HEK293 (cell line): ENCODE data around the gene EYS.

Source experiments
- CTCF ChIA-PET: fragments of 350-600 bp; formaldehyde crosslinking; extraction: SDS; loops from one replicate; lab custom pipeline; 2021; ENCODE audit warnings: antibody characterized with exemption; lab: Yijun Ruan, JAX
- POLR2A ChIA-PET: fragments of 300-600 bp; formaldehyde crosslinking; extraction: SDS; loops from one replicate; lab custom pipeline; 2020; ENCODE audit warnings: antibody characterized with exemption, inconsistent platforms; lab: Yijun Ruan, JAX
- H3K27ac ChIP-seq: fragments of 200-500 bp; sonication (Bioruptor generic); 2 replicates; pipeline ENCODE4 v1.5.1; 2014; ENCODE audit warnings: low read depth, low read length, control low read depth, inconsistent platforms; ENCODE audit errors: extremely low read depth
- H3K36me3 ChIP-seq, 2 experiments: fragments of 200-500 bp in 1 of 2; sonication (Bioruptor generic) in 1 of 2; 1 replicate in 1 of 2; 2 replicates in 1 of 2; pipeline ENCODE4 v1.5.1; 2014 to 2017; ENCODE audit warnings: inconsistent platforms in 2 of 2, low read length in 2 of 2; ENCODE audit not compliant: control insufficient read depth in 2 of 2, insufficient read depth in 1 of 2
- H3K4me1 ChIP-seq: fragments of 200-500 bp; sonication (Bioruptor generic); 2 replicates; pipeline ENCODE4 v1.5.1; 2014; ENCODE audit warnings: mild to moderate bottlenecking, low read length, inconsistent platforms; ENCODE audit not compliant: control insufficient read depth, insufficient read depth
- H3K4me3 ChIP-seq: 2 replicates; pipeline ENCODE4 v1.5.1; 2011; ENCODE audit warnings: low read depth, mild to moderate bottlenecking, control low read depth, low read length, moderate library complexity
- H3K9me3 ChIP-seq: fragments of 200-500 bp; sonication (Bioruptor generic); 2 replicates; pipeline ENCODE4 v1.5.1; 2014; ENCODE audit warnings: low read depth, low read length, inconsistent platforms; ENCODE audit not compliant: control insufficient read depth, insufficient read depth
- HOXA7 ChIP-seq: sonication (generic); formaldehyde crosslinking; IDR thresholded peaks from 2 replicates; pipeline ENCODE4 v1.8.1; 2022; ENCODE audit warnings: missing genetic modification reagents, borderline replicate concordance
- IKZF3 ChIP-seq: fragments of 450-650 bp; IDR thresholded peaks from 2 replicates; pipeline ENCODE4 v1.5.0; 2018; ENCODE audit warnings: missing biosample characterization, mild to moderate bottlenecking, missing genetic modification characterization, moderate library complexity
- ZBTB1 ChIP-seq: fragments of 450-650 bp; formaldehyde crosslinking; IDR thresholded peaks from 2 replicates; pipeline ENCODE4 v1.5.1; 2016; ENCODE audit warnings: missing biosample characterization, missing genetic modification characterization
- ZEB2 ChIP-seq: fragments of 450-650 bp; formaldehyde crosslinking; IDR thresholded peaks from 2 replicates; pipeline ENCODE4 v1.5.1; 2016; ENCODE audit warnings: missing biosample characterization, missing genetic modification characterization
- ZFP41 ChIP-seq: fragments of 450-650 bp; formaldehyde crosslinking; IDR thresholded peaks from 2 replicates; pipeline ENCODE4 v1.5.1; 2016; ENCODE audit warnings: missing biosample characterization, missing genetic modification characterization, borderline replicate concordance
- ZNF112 ChIP-seq: fragments of 450-650 bp; formaldehyde crosslinking; IDR thresholded peaks from 2 replicates; pipeline ENCODE4 v1.5.0; 2017; ENCODE audit warnings: missing biosample characterization, missing genetic modification characterization
- ZNF266 ChIP-seq: fragments of 450-650 bp; formaldehyde crosslinking; IDR thresholded peaks from 2 replicates; pipeline ENCODE4 v1.5.1; 2016; ENCODE audit warnings: missing biosample characterization, missing genetic modification characterization, low read depth
- ZNF660 ChIP-seq: fragments of 450-650 bp; IDR thresholded peaks from 2 replicates; pipeline ENCODE4 v1.5.1; 2018; ENCODE audit warnings: missing biosample characterization, mild to moderate bottlenecking, missing genetic modification characterization
- ZNF76 ChIP-seq: fragments of 450-650 bp; formaldehyde crosslinking; IDR thresholded peaks from 2 replicates; pipeline ENCODE4; 2016; ENCODE audit warnings: low read depth, missing biosample characterization, missing genetic modification characterization, borderline replicate concordance
- ZNF777 ChIP-seq: fragments of 450-650 bp; formaldehyde crosslinking; IDR thresholded peaks from 2 replicates; pipeline ENCODE4 v1.5.1; 2017; ENCODE audit warnings: missing biosample characterization, missing genetic modification characterization, borderline replicate concordance
- ZNF791 ChIP-seq: fragments of 450-650 bp; formaldehyde crosslinking; IDR thresholded peaks from 2 replicates; pipeline ENCODE4 v1.5.1; 2016; ENCODE audit warnings: missing biosample characterization, missing genetic modification characterization
- ZNF837 ChIP-seq: fragments of 450-650 bp; formaldehyde crosslinking; IDR thresholded peaks from 2 replicates; pipeline ENCODE4 v1.5.1; 2016; ENCODE audit warnings: missing biosample characterization, missing genetic modification characterization
- TF ChIP-seq, protein P1 (sequence below): fragments of 450-650 bp; formaldehyde crosslinking; IDR thresholded peaks from 2 replicates; pipeline ENCODE4 v1.5.1; 2017; ENCODE audit warnings: missing biosample characterization, mild to moderate bottlenecking, missing genetic modification characterization, moderate library complexity
- TF ChIP-seq, protein P2 (sequence below): fragments of 450-650 bp; formaldehyde crosslinking; IDR thresholded peaks from 2 replicates; pipeline ENCODE4 v1.5.1; 2016; ENCODE audit warnings: missing biosample characterization, missing genetic modification characterization
- TF ChIP-seq, protein P3 (sequence below): fragments of 450-650 bp; formaldehyde crosslinking; IDR thresholded peaks from 2 replicates; pipeline ENCODE4 v1.5.1; 2016; ENCODE audit warnings: missing biosample characterization, missing genetic modification characterization
- TF ChIP-seq, protein P4 (sequence below): fragments of 450-650 bp; formaldehyde crosslinking; conservative IDR thresholded peaks from 2 replicates; pipeline ENCODE4 v1.5.1; 2016; ENCODE audit warnings: low read depth, missing biosample characterization, missing genetic modification characterization
- TF ChIP-seq, protein P5 (sequence below): fragments of 450-650 bp; formaldehyde crosslinking; IDR thresholded peaks from 2 replicates; pipeline ENCODE4 v1.5.1; 2016; ENCODE audit warnings: missing biosample characterization, missing genetic modification characterization
- TF ChIP-seq, protein P6 (sequence below): fragments of 450-650 bp; formaldehyde crosslinking; IDR thresholded peaks from 2 replicates; pipeline ENCODE4 v1.5.1; 2016; ENCODE audit warnings: missing biosample characterization, missing genetic modification characterization
- TF ChIP-seq, protein P7 (sequence below): fragments of 450-650 bp; formaldehyde crosslinking; IDR thresholded peaks from 2 replicates; pipeline ENCODE4 v1.5.1; 2016; ENCODE audit warnings: missing biosample characterization, missing genetic modification characterization

EYS gene

DNA sequence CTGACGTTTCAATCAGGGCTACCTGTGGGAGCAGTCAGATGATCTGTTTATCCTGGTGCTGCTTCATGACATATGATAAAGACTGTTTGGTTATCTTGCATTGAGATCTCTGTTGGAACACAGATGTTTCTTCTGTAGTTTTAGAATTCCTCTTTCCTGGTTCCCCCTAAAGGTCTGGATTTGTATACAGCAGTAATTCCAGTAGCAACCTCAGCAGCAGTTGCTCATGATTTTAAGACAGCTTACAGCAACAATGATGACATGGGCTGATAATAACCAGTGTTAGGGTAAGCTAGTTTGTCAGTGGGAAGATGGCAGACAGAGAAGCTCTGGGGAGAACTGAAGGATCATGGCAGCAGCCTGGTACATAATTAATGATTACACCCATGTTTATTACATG lies 1632.0 kb downstream of the EYS start:
- no peaks in the 10 kb centered on the region for H3K4me1 ChIP-seq
- CTCF ChIA-PET = no interaction called here
- no peak for TF ChIP-seq ZFP41 (tag by site-specific recombination)
- TF ChIP-seq ZBTB1 (tag by site-specific recombination) = no peak
- no peak for TF ChIP-seq IKZF3
- TF ChIP-seq, protein P1, sequence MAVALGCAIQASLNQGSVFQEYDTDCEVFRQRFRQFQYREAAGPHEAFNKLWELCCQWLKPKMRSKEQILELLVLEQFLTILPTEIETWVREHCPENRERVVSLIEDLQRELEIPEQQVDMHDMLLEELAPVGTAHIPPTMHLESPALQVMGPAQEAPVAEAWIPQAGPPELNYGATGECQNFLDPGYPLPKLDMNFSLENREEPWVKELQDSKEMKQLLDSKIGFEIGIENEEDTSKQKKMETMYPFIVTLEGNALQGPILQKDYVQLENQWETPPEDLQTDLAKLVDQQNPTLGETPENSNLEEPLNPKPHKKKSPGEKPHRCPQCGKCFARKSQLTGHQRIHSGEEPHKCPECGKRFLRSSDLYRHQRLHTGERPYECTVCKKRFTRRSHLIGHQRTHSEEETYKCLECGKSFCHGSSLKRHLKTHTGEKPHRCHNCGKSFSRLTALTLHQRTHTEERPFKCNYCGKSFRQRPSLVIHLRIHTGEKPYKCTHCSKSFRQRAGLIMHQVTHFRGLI (tag by site-specific recombination) = no peak
- no peak for TF ChIP-seq ZNF660 (tag by site-specific recombination)
- TF ChIP-seq, protein P2, sequence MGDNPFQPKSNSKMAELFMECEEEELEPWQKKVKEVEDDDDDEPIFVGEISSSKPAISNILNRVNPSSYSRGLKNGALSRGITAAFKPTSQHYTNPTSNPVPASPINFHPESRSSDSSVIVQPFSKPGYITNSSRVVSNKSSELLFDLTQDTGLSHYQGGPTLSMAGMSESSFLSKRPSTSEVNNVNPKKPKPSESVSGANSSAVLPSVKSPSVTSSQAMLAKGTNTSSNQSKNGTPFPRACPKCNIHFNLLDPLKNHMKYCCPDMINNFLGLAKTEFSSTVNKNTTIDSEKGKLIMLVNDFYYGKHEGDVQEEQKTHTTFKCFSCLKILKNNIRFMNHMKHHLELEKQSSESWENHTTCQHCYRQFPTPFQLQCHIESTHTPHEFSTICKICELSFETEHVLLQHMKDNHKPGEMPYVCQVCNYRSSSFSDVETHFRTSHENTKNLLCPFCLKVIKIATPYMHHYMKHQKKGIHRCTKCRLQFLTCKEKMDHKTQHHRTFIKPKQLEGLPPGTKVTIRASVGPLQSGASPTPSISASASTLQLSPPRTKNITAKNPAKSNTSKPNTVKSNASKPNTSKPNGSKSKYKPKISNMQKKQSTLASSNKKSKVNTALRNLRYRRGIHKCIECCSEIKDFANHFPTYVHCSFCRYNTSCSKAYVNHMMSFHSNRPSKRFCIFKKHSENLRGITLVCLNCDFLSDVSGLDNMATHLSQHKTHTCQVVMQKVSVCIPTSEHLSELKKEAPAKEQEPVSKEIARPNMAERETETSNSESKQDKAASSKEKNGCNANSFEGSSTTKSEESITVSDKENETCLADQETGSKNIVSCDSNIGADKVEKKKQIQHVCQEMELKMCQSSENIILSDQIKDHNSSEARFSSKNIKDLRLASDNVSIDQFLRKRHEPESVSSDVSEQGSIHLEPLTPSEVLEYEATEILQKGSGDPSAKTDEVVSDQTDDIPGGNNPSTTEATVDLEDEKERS (tag by site-specific recombination) = no peak
- TF ChIP-seq ZNF266 (tag by site-specific recombination) = no peak
- no peak for TF ChIP-seq ZNF112 (tag by site-specific recombination)
- TF ChIP-seq ZEB2 (tag by site-specific recombination) = no peak
- no peak for TF ChIP-seq ZNF791 (tag by site-specific recombination)
- TF ChIP-seq, protein P3, sequence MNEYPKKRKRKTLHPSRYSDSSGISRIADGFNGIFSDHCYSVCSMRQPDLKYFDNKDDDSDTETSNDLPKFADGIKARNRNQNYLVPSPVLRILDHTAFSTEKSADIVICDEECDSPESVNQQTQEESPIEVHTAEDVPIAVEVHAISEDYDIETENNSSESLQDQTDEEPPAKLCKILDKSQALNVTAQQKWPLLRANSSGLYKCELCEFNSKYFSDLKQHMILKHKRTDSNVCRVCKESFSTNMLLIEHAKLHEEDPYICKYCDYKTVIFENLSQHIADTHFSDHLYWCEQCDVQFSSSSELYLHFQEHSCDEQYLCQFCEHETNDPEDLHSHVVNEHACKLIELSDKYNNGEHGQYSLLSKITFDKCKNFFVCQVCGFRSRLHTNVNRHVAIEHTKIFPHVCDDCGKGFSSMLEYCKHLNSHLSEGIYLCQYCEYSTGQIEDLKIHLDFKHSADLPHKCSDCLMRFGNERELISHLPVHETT (tag by site-specific recombination) = no peak
- TF ChIP-seq ZNF777 (tag by site-specific recombination) = no peak
- TF ChIP-seq, protein P4, sequence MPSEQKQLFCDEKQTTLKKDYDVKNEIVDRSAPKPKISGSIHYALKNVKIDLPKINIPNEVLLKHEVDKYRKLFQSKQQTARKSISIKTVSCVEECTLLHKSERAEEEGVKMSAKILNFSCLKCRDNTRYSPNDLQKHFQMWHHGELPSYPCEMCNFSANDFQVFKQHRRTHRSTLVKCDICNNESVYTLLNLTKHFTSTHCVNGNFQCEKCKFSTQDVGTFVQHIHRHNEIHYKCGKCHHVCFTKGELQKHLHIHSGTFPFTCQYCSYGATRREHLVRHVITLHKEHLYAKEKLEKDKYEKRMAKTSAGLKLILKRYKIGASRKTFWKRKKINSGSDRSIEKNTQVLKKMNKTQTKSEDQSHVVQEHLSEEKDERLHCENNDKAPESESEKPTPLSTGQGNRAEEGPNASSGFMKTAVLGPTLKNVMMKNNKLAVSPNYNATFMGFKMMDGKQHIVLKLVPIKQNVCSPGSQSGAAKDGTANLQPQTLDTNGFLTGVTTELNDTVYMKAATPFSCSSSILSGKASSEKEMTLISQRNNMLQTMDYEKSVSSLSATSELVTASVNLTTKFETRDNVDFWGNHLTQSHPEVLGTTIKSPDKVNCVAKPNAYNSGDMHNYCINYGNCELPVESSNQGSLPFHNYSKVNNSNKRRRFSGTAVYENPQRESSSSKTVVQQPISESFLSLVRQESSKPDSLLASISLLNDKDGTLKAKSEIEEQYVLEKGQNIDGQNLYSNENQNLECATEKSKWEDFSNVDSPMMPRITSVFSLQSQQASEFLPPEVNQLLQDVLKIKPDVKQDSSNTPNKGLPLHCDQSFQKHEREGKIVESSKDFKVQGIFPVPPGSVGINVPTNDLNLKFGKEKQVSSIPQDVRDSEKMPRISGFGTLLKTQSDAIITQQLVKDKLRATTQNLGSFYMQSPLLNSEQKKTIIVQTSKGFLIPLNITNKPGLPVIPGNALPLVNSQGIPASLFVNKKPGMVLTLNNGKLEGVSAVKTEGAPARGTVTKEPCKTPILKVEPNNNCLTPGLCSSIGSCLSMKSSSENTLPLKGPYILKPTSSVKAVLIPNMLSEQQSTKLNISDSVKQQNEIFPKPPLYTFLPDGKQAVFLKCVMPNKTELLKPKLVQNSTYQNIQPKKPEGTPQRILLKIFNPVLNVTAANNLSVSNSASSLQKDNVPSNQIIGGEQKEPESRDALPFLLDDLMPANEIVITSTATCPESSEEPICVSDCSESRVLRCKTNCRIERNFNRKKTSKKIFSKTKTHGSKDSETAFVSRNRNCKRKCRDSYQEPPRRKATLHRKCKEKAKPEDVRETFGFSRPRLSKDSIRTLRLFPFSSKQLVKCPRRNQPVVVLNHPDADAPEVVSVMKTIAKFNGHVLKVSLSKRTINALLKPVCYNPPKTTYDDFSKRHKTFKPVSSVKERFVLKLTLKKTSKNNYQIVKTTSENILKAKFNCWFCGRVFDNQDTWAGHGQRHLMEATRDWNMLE (tag by site-specific recombination) = no peak
- no peak for TF ChIP-seq HOXA7 (CRISPR knock-in tag)
- TF ChIP-seq, all 188 proteins: peak for 0
- Histone ChIP-seq H3K4me3 (no peak overlapping the region), H3K27ac (no peak overlapping the region), H3K9me3 (no peaks in the 10 kb centered on the region), H3K36me3 (no peaks in the 10 kb centered on the region)
- POLR2A ChIA-PET = no interaction called here

DNA sequence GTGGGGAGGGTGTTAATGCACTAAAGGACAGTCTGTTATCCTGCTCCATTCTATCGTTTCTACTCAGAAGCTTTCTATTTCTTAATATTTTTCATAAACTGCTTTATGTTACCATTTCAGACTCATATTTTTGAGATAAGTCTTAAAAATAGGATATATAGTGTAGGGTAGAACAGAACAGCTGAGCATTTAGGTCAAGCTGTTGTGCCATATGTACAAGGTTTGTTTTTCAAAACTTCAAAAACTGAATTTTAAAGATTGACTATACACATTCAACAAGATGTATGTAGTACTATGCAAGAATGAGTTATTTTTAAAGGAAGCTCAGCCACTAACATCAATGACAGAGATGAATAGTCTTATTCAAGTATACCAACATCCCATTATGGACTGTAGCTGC lies 1634.3 kb downstream of the EYS start:
- CTCF ChIA-PET = no interaction called here
- Histone ChIP-seq H3K27ac (no peak overlapping the region), H3K36me3 (no peaks in the 10 kb centered on the region), H3K9me3 (no peaks in the 10 kb centered on the region), H3K4me3 (no peak overlapping the region), H3K4me1 (no peaks in the 10 kb centered on the region)
- POLR2A ChIA-PET = no interaction called here
- TF ChIP-seq ZNF76 (tag by site-specific recombination) = no peak
- TF ChIP-seq, protein P5, sequence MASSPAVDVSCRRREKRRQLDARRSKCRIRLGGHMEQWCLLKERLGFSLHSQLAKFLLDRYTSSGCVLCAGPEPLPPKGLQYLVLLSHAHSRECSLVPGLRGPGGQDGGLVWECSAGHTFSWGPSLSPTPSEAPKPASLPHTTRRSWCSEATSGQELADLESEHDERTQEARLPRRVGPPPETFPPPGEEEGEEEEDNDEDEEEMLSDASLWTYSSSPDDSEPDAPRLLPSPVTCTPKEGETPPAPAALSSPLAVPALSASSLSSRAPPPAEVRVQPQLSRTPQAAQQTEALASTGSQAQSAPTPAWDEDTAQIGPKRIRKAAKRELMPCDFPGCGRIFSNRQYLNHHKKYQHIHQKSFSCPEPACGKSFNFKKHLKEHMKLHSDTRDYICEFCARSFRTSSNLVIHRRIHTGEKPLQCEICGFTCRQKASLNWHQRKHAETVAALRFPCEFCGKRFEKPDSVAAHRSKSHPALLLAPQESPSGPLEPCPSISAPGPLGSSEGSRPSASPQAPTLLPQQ (tag by site-specific recombination) = no peak
- TF ChIP-seq, protein P6, sequence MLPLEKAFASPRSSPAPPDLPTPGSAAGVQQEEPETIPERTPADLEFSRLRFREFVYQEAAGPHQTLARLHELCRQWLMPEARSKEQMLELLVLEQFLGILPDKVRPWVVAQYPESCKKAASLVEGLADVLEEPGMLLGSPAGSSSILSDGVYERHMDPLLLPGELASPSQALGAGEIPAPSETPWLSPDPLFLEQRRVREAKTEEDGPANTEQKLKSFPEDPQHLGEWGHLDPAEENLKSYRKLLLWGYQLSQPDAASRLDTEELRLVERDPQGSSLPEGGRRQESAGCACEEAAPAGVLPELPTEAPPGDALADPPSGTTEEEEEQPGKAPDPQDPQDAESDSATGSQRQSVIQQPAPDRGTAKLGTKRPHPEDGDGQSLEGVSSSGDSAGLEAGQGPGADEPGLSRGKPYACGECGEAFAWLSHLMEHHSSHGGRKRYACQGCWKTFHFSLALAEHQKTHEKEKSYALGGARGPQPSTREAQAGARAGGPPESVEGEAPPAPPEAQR = no peak
- TF ChIP-seq, protein P7, sequence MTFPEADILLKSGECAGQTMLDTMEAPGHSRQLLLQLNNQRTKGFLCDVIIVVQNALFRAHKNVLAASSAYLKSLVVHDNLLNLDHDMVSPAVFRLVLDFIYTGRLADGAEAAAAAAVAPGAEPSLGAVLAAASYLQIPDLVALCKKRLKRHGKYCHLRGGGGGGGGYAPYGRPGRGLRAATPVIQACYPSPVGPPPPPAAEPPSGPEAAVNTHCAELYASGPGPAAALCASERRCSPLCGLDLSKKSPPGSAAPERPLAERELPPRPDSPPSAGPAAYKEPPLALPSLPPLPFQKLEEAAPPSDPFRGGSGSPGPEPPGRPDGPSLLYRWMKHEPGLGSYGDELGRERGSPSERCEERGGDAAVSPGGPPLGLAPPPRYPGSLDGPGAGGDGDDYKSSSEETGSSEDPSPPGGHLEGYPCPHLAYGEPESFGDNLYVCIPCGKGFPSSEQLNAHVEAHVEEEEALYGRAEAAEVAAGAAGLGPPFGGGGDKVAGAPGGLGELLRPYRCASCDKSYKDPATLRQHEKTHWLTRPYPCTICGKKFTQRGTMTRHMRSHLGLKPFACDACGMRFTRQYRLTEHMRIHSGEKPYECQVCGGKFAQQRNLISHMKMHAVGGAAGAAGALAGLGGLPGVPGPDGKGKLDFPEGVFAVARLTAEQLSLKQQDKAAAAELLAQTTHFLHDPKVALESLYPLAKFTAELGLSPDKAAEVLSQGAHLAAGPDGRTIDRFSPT (tag by site-specific recombination) = no peak
- TF ChIP-seq ZNF837 (tag by site-specific recombination) = no peak
